GM18951 (cell line): ENCODE measurements around the gene CDK8.
"Not testable (repeated sequence)": the region's sequence is repeated elsewhere in the genome, so short reads cannot be mapped to it uniquely, and the experiment has no call there.

ENCODE experiments used
- POLR2A ChIP-seq: IDR thresholded peaks from 4 replicates; pipeline ENCODE4 v1.6.1; 2011; ENCODE audit warnings: mild to moderate bottlenecking; ENCODE audit not compliant: insufficient read length, insufficient read depth; ENCODE audit errors: extremely low read depth
- in situ Hi-C: fragments of 300-500 bp; cut with MboI; formaldehyde crosslinking; loops from one replicate; pipeline ENCODE4 v1.12.0; 2022; ENCODE audit warnings: low sequenced_read_pairs, mixed read lengths, inconsistent platforms; ENCODE audit not compliant: unreplicated experiment

CDK8 gene

DNA sequence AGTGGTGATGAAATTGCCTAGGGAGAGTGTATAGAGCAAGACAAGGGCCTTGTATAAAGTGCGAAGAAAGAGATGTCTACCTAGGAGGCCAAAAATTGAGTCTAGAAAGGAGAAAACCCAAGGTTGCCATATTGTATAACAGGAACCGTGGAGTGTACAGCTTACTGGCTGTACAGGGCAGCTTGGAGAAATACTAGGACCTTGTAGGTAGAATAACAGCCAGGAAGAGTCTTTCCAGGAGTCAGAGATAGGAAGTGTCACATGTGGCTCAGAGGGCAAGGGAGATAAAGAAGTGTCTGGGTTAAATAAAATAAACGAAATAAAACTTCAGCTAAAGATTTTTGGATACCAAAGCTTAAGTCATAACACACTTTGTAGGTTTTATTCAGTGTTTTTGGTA lies 12.4 kb downstream of the CDK8 start:
- in situ Hi-C loops, result no loop called here
- TF ChIP-seq POLR2A, result no peak

DNA sequence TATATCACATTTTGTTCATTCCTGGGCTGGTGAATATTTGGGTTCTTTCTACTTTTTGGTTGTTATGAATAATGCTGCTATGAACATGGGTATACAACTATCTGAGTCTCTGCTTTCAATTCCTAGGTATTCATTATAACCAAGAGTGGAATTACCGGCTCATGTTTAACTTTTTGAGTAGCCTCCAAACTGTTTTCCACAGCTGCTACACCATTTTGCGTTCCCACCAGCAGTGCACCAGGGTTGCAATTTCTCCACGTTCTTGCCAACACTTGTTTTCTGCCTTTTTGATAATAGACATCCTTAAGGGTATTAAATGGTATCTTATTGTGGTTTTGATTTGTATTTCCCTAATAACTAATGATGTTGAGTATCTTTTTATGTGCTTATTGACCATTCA lies 16.8 kb downstream of the CDK8 start:
- in situ Hi-C loops, result no loop called here
- no peak for TF ChIP-seq POLR2A

- no peak for TF ChIP-seq POLR2A
- in situ Hi-C loops, result no loop called here
Measured at GRCh38 chr13:26272621-26273020, 18.7 kb downstream of the CDK8 start.

GRCh38 chr13:26280295-26280694 lies 26.4 kb downstream of the CDK8 start:
- in situ Hi-C loops, result no loop called here
- no peak for TF ChIP-seq POLR2A

DNA sequence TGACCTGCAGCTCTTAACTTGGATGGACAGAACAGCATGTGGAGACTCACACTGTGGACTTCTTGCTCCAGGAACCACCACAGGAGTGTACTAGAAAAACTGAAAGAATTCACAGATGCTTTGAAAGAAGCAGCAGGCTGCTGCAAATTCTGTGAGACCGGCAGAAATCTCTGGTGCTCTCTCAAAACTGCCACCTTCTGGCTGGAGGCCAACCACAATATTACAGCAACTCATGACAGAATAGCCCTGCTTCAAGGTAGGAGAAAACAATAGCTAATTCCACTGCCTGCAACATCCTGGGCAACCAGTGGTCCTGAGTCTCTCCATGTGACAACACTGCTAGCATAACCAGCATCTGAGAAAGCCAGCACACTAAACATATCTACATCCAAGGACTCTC lies 26.9 kb downstream of the CDK8 start:
- in situ Hi-C loops, result no loop called here
- no peak for TF ChIP-seq POLR2A

GRCh38 chr13:26285911-26286310 lies 32.0 kb downstream of the CDK8 start:
- in situ Hi-C loops, result not testable (repeated sequence)

DNA sequence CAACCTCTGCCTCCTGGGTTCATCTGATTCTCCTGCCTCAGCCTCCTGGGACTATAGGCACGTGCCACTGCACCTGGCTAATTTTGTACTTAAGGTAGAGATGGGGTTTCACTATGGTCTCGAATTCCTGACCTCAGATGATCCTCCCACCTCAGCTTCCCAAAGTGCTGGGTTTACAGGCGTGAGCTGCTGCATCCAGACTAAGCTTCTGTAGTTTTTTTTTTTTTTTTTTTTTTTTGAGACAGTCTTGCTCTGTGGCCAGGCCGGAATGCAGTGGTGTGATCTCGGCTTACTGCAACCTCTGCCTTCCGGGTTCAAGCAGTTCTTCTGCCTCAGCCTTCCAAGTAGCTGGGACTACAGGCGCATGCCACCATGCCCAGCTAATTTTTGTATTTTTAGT lies 34.9 kb downstream of the CDK8 start:
- in situ Hi-C loops, result not testable (repeated sequence)

- in situ Hi-C loops, result no loop called here
Measured at GRCh38 chr13:26295812-26296211, 41.9 kb downstream of the CDK8 start.

GRCh38 chr13:26299168-26299750 lies 45.3 kb downstream of the CDK8 start:
- no peak for TF ChIP-seq POLR2A
- in situ Hi-C loops, result no loop called here

More at GRCh38 chr13:26295812-26296211, 41.9 kb downstream of the CDK8 start:
- TF ChIP-seq POLR2A, result no peak

DNA sequence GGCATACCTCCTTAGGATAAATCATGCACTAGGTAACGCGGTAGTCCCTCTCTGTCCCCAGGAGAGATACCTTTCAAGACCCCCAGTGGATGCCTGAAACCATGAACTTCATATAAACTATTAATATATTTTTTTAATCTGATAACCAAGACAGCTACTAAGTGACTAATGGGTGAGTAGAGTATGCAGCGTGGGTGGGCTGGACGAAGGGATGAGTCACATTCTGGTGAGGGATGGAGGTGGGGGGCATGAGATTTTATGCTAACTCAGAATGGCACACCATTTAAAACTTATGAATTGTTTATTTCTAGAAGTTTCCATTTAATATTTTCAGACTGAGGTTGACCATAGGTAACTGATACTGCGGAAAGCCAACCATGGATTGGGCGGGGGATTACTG lies 46.2 kb downstream of the CDK8 start:
- TF ChIP-seq POLR2A, result no peak
- in situ Hi-C loops, result no loop called here

DNA sequence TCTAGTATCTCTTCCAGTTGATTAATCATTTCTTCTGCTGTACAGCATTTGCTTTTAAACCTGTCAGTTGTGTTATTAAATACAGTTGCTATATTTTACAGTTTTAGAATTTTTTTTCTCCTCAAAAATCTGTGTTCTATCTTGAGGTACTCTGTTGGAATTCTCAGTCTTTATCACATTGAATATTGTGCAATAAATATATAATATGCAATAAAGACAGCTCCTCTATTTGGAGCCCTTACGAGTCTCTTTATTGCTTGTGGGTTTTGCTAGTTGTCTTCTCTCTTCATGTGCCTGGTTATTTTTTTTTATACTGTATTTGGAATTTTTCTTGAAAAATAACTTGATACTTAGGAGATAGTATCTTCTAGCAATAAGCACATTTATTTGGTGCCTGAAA lies 51.7 kb downstream of the CDK8 start:
- no peak for TF ChIP-seq POLR2A
- in situ Hi-C loops, result no loop called here

DNA sequence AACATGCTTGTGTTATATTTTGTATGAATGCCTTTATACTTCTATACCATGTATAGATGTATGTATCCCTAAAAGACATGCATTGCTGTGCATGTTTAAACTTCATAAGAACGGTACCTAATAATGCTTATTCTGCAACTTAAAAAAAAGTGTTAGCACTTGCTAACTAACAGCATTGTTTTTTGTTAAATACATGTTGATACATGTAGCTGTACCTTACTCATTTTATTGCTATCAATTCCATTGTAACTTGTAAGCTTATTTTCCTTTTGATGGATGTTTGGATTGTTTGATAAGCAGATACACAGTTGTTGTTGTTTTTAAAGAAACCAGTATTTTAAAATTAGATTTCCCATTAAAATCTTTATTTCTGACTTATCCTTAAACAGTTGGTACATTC lies 53.8 kb downstream of the CDK8 start:
- TF ChIP-seq POLR2A, result no peak
- in situ Hi-C loops, result no loop called here

- in situ Hi-C loops, result no loop called here
- TF ChIP-seq POLR2A, result no peak
Measured at GRCh38 chr13:26308250-26308649, 54.3 kb downstream of the CDK8 start.

GRCh38 chr13:26308836-26309235 lies 54.9 kb downstream of the CDK8 start:
- in situ Hi-C loops, result no loop called here
- TF ChIP-seq POLR2A, result no peak

DNA sequence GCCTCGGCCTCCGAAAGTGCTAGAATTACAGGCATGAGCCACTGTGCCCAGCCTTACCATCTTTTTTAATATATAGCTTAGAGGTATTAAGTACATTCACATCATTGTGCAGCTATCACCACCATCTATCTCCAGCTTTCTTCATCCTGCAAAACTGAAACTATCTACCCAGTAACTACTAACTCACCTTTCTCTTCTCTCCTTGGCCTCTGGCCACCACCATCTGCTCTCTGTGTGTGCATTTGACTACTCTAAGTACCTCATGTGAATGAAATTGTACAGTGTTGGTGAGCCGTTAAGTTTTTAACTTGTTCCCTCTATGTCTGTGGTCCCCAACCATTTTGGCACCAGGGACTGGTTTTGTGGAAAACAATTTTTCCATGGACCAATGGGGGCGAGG lies 56.1 kb downstream of the CDK8 start:
- in situ Hi-C loops, result no loop called here
- TF ChIP-seq POLR2A, result no peak
